Duodenal mucosa (tissue), 2 donors: Measurements from ENCODE around the gene PPM1D.
"Not testable (repeated sequence)": the region's sequence is repeated elsewhere in the genome, so short reads cannot be mapped to it uniquely, and the experiment has no call there.

ENCODE experiments used
- H3K27ac ChIP-seq: one replicate; pipeline ENCODE4 v1.7.0; 2013; ENCODE audit warnings: low read depth, low read length
- H3K27me3 ChIP-seq, 2 donors: one replicate each; pipeline ENCODE4 v1.7.0; 2013; ENCODE audit warnings: low read length in 2 of 2, control low read depth in 1 of 2; ENCODE audit not compliant: insufficient read depth in 2 of 2, control insufficient read depth in 1 of 2
- H3K36me3 ChIP-seq, 2 donors: one replicate each; pipeline ENCODE4 v1.7.0; 2013; ENCODE audit warnings: low read length in 2 of 2, control low read depth in 1 of 2; ENCODE audit not compliant: insufficient read depth in 2 of 2, control insufficient read depth in 1 of 2
- H3K4me1 ChIP-seq, 2 donors: one replicate each; pipeline ENCODE4 v1.7.0; 2013; ENCODE audit warnings: low read length in 2 of 2, control low read depth in 1 of 2; ENCODE audit not compliant: insufficient read depth in 2 of 2, control insufficient read depth in 1 of 2
- H3K4me3 ChIP-seq, 2 donors: one replicate each; pipeline ENCODE4 v1.7.0; 2013; ENCODE audit warnings: low read length in 2 of 2, low read depth in 1 of 2
- H3K9ac ChIP-seq, 2 donors: one replicate each; pipeline ENCODE4 v1.7.0; 2013; ENCODE audit warnings: low read length in 2 of 2, low read depth in 1 of 2
- H3K9me3 ChIP-seq, 2 donors: one replicate each; pipeline ENCODE4 v1.7.0; 2013; ENCODE audit warnings: low read length in 2 of 2, control low read depth in 1 of 2; ENCODE audit not compliant: control insufficient read depth in 1 of 2

PPM1D gene

DNA sequence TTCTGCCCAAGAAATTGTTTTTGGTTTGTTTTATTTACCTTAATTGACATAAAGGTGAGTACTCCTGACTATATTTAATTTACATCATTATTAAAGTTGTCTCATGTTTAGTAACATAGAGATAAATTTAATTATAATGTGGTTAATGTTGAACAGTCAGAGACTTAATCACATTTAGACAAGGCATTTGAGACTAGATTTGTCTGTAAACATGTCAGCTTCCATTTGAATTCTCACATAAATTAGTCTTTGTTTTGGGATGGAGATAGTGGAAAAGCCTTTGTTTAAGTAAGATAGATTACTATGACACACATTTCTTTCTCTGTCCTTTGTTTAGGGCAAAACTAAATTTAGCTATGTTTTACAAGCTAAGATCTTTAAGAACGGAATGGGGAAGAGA lies 59.2 kb downstream of the PPM1D start:
- H3K36me3 ChIP-seq = peaks cover 3 to 17% of the 10 kb centered on the region in 2 donors

DNA sequence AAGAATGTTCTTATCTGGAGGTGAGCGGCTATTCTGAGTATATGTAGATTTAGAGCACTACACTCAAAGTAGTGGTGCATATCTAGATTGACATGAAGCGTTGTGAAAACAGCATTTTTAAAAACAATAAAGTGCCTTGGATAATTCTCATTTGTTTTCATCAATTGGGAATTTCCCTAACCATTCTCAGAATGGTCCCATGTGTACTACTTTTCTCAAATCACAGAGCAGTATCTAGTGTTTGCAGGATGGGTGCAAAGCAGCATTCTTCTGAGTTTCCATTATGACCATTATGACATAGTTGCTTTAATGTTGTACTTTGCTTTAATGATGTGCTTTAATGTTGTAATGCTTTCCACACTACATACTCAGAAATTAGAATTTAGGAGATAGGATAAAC lies 61.5 kb downstream of the PPM1D start:
- no peak overlapping the region for H3K27ac ChIP-seq
- no peak overlapping the region for H3K4me3 ChIP-seq
- H3K36me3 ChIP-seq = peaks cover 10 to 26% of the 10 kb centered on the region in 2 donors
- H3K9ac ChIP-seq = no peak overlapping the region
- no peaks in the 10 kb centered on the region for H3K27me3 ChIP-seq
- H3K4me1 ChIP-seq = no peaks in the 10 kb centered on the region
- H3K9me3 ChIP-seq = no peaks in the 10 kb centered on the region

More for the DNA sequence above, 59.2 kb downstream of the PPM1D start:
- Histone ChIP-seq H3K4me3 (no peak overlapping the region), H3K27me3 (no peaks in the 10 kb centered on the region), H3K4me1 (no peaks in the 10 kb centered on the region), H3K27ac (no peak overlapping the region), H3K9me3 (no peaks in the 10 kb centered on the region), H3K9ac (no peak overlapping the region)

DNA sequence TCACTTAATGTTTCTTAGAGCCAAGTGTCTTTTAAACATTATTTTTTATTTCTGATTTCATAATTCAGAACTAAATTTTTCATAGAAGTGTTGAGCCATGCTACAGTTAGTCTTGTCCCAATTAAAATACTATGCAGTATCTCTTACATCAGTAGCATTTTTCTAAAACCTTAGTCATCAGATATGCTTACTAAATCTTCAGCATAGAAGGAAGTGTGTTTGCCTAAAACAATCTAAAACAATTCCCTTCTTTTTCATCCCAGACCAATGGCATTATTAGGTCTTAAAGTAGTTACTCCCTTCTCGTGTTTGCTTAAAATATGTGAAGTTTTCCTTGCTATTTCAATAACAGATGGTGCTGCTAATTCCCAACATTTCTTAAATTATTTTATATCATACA lies 64.0 kb downstream of the PPM1D start:
- Histone ChIP-seq H3K4me3 (no peak overlapping the region), H3K9ac (no peak overlapping the region), H3K4me1 (peaks cover 0 to 2% of the 10 kb centered on the region in 2 donors), H3K9me3 (no peaks in the 10 kb centered on the region), H3K36me3 (peaks cover 7 to 16% of the 10 kb centered on the region in 2 donors), H3K27ac (no peak overlapping the region), H3K27me3 (no peaks in the 10 kb centered on the region)

DNA sequence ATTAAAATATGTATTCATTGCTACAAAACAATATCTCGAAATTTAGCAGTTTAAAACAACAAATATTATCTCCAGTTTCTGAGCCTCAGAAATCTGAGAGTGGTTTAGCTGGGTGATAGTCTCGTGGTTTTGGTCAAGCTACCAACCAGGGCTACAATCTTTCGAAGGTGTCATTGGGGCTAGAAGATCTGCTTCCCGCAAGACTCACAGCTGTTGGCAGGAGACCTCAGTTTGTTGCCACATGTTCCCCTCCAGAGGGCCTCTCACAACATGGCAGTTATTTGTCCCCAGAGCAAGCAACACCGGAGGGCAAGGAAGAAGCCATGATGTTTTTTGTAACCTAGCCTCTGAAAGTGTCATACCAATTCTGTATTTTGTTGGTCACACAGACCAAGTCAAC lies 65.6 kb downstream of the PPM1D start:
- Histone ChIP-seq H3K4me3 (no peak overlapping the region), H3K4me1 (peaks cover 0 to 2% of the 10 kb centered on the region in 2 donors), H3K9me3 (no peaks in the 10 kb centered on the region), H3K27me3 (no peaks in the 10 kb centered on the region), H3K36me3 (peaks cover 7 to 16% of the 10 kb centered on the region in 2 donors), H3K27ac (no peak overlapping the region), H3K9ac (no peak overlapping the region)

DNA sequence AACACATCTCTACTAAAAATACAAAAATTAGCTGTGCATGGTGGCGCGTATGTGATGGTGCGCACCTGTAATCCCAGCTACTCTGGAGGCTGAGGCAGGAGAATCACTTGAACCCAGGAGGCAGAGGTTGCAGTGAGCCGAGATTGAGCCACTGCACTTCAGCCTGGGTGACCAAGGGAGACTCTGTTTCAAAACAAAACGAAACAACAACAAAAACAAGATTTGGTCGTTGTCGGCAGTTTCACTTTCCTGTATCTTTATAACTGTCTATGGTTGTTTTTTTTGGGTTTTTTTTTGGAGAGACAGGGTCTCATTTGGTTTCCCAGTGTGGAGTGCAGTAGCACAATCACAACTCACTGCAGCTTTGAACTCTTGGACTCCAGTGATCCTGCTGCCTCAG lies 68.7 kb downstream of the PPM1D start:
- not testable (repeated sequence) for H3K9ac ChIP-seq

DNA sequence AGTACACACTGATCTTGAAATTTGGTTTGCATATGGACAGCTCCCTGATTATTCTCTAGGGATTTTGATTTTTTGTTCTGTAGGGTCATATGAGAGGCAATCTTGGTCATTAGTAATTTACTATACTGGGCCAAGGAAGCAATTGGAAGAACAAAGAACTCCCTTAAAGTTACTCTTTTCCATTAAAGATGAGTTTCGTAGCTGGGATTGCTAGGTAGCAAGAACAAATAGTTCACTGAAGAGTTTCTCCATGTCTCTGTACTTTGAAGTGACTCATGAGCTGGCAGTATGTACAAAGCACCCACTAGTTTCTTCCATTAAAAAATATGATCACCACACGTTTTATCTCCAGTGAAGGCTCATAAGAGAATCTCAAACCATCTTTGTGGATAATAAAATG lies 71.5 kb downstream of the PPM1D start:
- Histone ChIP-seq H3K9ac (no peak overlapping the region), H3K27ac (no peak overlapping the region), H3K9me3 (peaks cover 0 to 3% of the 10 kb centered on the region in 2 donors)

More for the DNA sequence above, 68.7 kb downstream of the PPM1D start:
- H3K27ac ChIP-seq, H3K9me3 ChIP-seq, H3K4me1 ChIP-seq, H3K27me3 ChIP-seq, H3K4me3 ChIP-seq: not testable (repeated sequence)
- peaks cover 7 to 11% of the 10 kb centered on the region in 2 donors for H3K36me3 ChIP-seq

DNA sequence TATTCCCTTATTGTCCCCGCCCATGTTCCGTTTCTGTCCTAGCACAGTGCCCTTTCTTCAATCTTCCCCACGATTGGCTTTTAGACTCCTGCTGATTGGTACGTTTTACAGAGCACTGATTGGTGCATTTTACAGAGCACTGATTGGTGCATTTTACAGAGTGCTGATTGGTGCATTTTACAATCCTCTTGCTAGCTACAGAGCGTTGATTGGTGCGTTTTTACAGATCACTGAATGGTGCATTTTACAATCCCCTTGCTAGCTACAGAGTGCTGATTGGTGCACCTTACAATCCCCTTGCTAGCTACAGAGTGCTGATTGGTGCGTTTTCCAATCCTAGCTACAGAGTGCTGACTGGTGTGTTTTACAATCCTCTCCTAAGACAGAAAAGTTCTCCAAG lies 74.6 kb downstream of the PPM1D start:
- H3K4me1 ChIP-seq = not testable (repeated sequence)

More for the DNA sequence above, 71.5 kb downstream of the PPM1D start:
- Histone ChIP-seq H3K27me3 (no peaks in the 10 kb centered on the region), H3K4me1 (peaks cover 0 to 2% of the 10 kb centered on the region in 2 donors), H3K36me3 (no peaks in the 10 kb centered on the region), H3K4me3 (no peak overlapping the region)

DNA sequence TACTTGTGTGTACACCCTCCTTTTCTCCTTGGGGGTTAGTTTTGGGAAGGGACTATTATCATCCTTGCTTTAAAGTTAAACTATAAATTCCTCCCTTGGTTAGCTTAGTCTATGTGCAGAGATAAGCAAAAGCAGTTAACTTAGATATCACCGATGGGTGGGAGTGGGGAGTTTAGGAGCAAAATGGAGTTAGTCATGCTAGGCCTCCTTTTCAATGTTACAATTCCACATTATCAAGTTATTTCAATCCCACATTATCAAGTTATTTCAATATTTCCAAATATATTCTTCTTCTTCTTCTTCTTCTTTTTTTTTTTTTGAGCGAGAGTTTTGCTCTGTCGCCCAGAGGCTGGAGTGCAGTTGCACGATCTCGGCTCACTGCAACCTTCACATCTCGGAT lies 76.0 kb downstream of the PPM1D start:
- Histone ChIP-seq H3K4me1 (peaks cover 3 to 4% of the 10 kb centered on the region in 2 donors), H3K36me3 (no peaks in the 10 kb centered on the region), H3K27ac (no peak overlapping the region), H3K9ac (no peak overlapping the region), H3K4me3 (no peak overlapping the region), H3K27me3 (no peaks in the 10 kb centered on the region), H3K9me3 (peaks cover 0 to 3% of the 10 kb centered on the region in 2 donors)

More for the DNA sequence above, 74.6 kb downstream of the PPM1D start:
- H3K9me3 ChIP-seq, H3K9ac ChIP-seq, H3K36me3 ChIP-seq, H3K4me3 ChIP-seq, H3K27ac ChIP-seq, H3K27me3 ChIP-seq: not testable (repeated sequence)

DNA sequence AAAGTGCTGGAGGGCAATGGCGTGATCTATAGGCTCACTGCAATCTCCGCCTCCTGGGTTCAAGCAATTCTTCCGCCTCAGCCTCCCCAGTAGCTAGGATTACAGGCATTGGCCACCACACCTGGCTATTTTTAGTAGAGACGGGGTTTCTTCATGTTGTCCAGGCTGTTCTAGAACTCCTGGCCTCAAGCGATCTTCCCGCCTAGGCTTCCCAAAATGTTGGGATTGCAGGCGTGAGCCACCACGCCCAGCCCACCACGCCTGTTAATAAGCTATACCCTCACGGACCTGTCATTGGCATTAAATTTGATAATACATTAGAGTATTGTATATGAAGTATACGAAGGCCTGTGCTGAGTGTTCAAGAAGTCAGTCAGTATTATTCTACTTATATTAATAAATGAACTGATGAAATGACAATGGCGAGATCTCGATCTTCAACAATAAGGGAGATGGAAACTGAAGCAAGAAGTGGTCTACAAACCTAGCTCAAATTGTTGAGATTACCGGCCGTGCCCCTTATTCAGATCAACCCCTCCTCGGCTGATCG lies 76.8 kb downstream of the PPM1D start:
- Histone ChIP-seq H3K27ac (no peak overlapping the region), H3K9me3 (peaks cover 0 to 3% of the 10 kb centered on the region in 2 donors), H3K27me3 (no peaks in the 10 kb centered on the region), H3K9ac (peak overlapping the region; percentile 58 to 83), H3K4me1 (peaks cover 3 to 4% of the 10 kb centered on the region in 2 donors), H3K36me3 (no peaks in the 10 kb centered on the region), H3K4me3 (peak overlapping the region; percentile 88 to 89)

DNA sequence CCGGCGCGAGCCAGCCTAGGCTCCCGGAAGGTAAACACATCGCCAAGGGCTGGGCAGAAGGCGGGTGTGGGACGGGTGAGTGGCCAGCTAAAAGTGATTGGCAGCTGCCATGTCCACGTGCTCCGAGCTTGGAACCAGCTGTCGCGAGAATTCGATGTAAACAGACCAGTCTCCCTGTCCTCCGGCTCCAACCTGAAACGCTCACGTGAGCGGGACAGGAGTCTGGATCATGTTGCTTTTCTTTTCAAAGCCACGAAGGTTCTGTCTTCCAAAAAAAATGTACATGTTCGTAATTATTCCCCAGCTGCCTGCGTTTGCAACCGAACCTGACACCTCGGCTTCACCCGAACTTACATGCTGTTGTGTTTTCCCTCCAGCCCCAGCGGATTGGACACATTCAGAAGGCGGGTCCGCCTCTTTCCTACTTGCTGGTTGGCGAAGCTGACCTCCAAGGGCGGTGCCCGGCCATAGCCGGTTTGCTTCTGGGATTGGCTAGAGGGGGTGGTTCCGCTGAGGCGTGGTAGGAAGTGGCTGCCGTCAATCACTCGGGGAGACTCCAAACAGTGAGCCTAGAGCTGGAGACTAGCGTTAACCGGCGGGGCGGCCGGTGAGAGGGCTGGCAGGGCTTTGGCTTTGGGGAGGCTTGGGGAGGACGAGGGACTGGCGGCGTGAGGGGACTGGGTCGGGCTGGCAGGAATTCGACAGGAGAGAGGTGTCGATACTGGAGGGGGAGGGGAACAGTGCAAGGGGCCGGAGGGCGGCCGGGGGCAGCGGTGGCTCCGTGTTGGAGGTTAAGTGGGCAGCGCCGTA lies 77.5 kb downstream of the PPM1D start, which contains the start of gene BCAS3:
Gene BCAS3, plus strand, starts transcription at position 544 of the 810 bp plus-strand sequence.
- Histone ChIP-seq H3K27ac (no peak within 1 kb of the TSS), H3K9me3 (peaks cover 0 to 3% of the 10 kb centered on the region in 2 donors), H3K9ac (peak within 1 kb of the TSS; percentile 71 to 83), H3K36me3 (peaks cover 0 to 2% of the 10 kb centered on the region in 2 donors), H3K4me3 (peak within 1 kb of the TSS; percentile 88 to 89), H3K4me1 (peaks cover 3 to 4% of the 10 kb centered on the region in 2 donors), H3K27me3 (no peaks in the 10 kb centered on the region)
